Endothelial cell of umbilical vein (primary cell): Measurements from ENCODE around the gene TSHZ1. TPM values are rescaled to one million over a fixed set of nuclear protein-coding genes. Genes with fewer than 3 reads are reported as not detected.

Experiments used
- BruUV-seq: library from RNA; stranded (reverse); fragments of 400-500 nt; replicated peaks from 2 replicates; lab custom pipeline; 2021; lab: Mats Ljungman, UMichigan
- CTCF ChIA-PET: fragments of 300-600, 350-600 bp; sonication (Branson Sonifier 250); formaldehyde crosslinking; loops from one replicate; lab custom pipeline; 2021; ENCODE audit warnings: antibody characterized with exemption, inconsistent platforms; lab: Charles Lee
- POLR2A ChIA-PET: fragments of 300-600, 350-600 bp; sonication (Branson Sonifier 250); formaldehyde crosslinking; loops from one replicate; lab custom pipeline; 2021; ENCODE audit warnings: antibody characterized with exemption, inconsistent platforms; lab: Charles Lee
- DNase-seq: peaks from one replicate; pipeline ENCODE4 v3.0.0-alpha.2; 2011; ENCODE audit warnings: low read depth, low spot score
- FAIRE-seq: peaks from 2 replicates; lab custom pipeline; 2011; peaks lifted over from hg19 to GRCh38; lab: Jason Lieb, UNC
- H2AFZ ChIP-seq: 2 replicates; pipeline ENCODE4 v1.6.0; 2012; ENCODE audit warnings: low read depth, low read length, control low read depth, inconsistent platforms
- H3K27ac ChIP-seq: 2 replicates; pipeline ENCODE4 v1.5.1; 2011; ENCODE audit warnings: low read depth, mild to moderate bottlenecking, control low read depth, low read length, moderate library complexity; ENCODE audit not compliant: insufficient read depth
- H3K27me3 ChIP-seq, 2 experiments: 2 replicates each; pipeline versions ENCODE4 v1.6.0 to v1.6.1; 2011; ENCODE audit warnings: low read length in 2 of 2, mixed read lengths in 1 of 2; ENCODE audit not compliant: control insufficient read depth in 2 of 2, insufficient read depth in 2 of 2
- H3K36me3 ChIP-seq, 2 experiments: 2 replicates in 1 of 2; 3 replicates in 1 of 2; pipeline ENCODE4 v1.5.1; 2011; ENCODE audit warnings: low read length in 2 of 2, mild to moderate bottlenecking in 1 of 2, moderate library complexity in 1 of 2; ENCODE audit not compliant: control insufficient read depth in 2 of 2, insufficient read depth in 2 of 2; ENCODE audit errors: extremely low read depth in 1 of 2
- H3K4me1 ChIP-seq: 3 replicates; pipeline ENCODE4 v1.5.1; 2011; ENCODE audit warnings: mild to moderate bottlenecking, low read length; ENCODE audit not compliant: control insufficient read depth, insufficient read depth; ENCODE audit errors: extremely low read depth
- H3K4me2 ChIP-seq: 2 replicates; pipeline ENCODE4 v1.6.1; 2011; ENCODE audit warnings: low read length, control low read depth, mixed read lengths; ENCODE audit not compliant: insufficient read depth
- H3K4me3 ChIP-seq, 3 experiments: fragments of 200-600 bp in 1 of 3; sonication (generic), shearing (Covaris generic) in 1 of 3; replicated peaks in 1 of 3; 2 replicates each; pipeline ENCODE4 v1.5.1; 2011 to 2016; ENCODE audit warnings: control low read depth in 3 of 3, low read length in 3 of 3, mild to moderate bottlenecking in 2 of 3, inconsistent platforms in 1 of 3, low read depth in 1 of 3, moderate library complexity in 1 of 3; ENCODE audit not compliant: insufficient read depth in 1 of 3
- H3K79me2 ChIP-seq: 2 replicates; pipeline ENCODE4 v1.6.0; 2012; ENCODE audit warnings: low read length, inconsistent platforms; ENCODE audit not compliant: control insufficient read depth, insufficient read depth
- H3K9ac ChIP-seq: replicated peaks from 2 replicates; pipeline ENCODE3; 2011; ENCODE audit warnings: low read length, control low read depth; ENCODE audit not compliant: insufficient read depth; ENCODE audit errors: extremely low read depth
- H3K9me1 ChIP-seq: replicated peaks from 3 replicates; pipeline ENCODE4 v1.6.0; 2011; ENCODE audit warnings: mild to moderate bottlenecking, low read length; ENCODE audit not compliant: control insufficient read depth, insufficient read depth; ENCODE audit errors: extremely low read depth
- H3K9me3 ChIP-seq: replicated peaks from 2 replicates; pipeline ENCODE4 v1.5.1; 2012; ENCODE audit warnings: low read length, inconsistent platforms; ENCODE audit not compliant: control insufficient read depth, insufficient read depth
- H4K20me1 ChIP-seq: replicated peaks from 2 replicates; pipeline ENCODE3; 2011; ENCODE audit warnings: mild to moderate bottlenecking, low read length; ENCODE audit not compliant: control insufficient read depth, insufficient read depth; ENCODE audit errors: extremely low read depth
- CTCF ChIP-seq, 2 donors: IDR thresholded peaks; 1 replicate in 1 of 2; 2 replicates in 1 of 2; pipeline ENCODE4 v1.5.1; 2011; ENCODE audit warnings: low read length in 2 of 2, mild to moderate bottlenecking in 2 of 2, moderate library complexity in 2 of 2, control low read depth in 1 of 2, inconsistent platforms in 1 of 2, low read depth in 1 of 2; ENCODE audit not compliant: insufficient read depth in 1 of 2; ENCODE audit errors: extremely low read depth in 1 of 2
- EZH2 ChIP-seq: IDR thresholded peaks from 2 replicates; pipeline ENCODE4 v1.6.1; 2012; ENCODE audit warnings: borderline replicate concordance, low read depth, mild to moderate bottlenecking, moderate library complexity, low read length, inconsistent platforms; ENCODE audit not compliant: severe bottlenecking
- FOS ChIP-seq: IDR thresholded peaks from 2 replicates; pipeline ENCODE4 v1.6.1; 2011; ENCODE audit warnings: mild to moderate bottlenecking, low read length, moderate library complexity, borderline replicate concordance; ENCODE audit not compliant: insufficient read depth
- GATA2 ChIP-seq: IDR thresholded peaks from 2 replicates; pipeline ENCODE4 v1.7.0; 2011; ENCODE audit warnings: low read depth, mild to moderate bottlenecking, moderate library complexity, mixed read lengths, low read length; ENCODE audit not compliant: insufficient read length, insufficient read depth
- JUN ChIP-seq: IDR thresholded peaks from 2 replicates; pipeline ENCODE4 v1.6.1; 2011; ENCODE audit warnings: borderline replicate concordance, low read depth; ENCODE audit not compliant: insufficient read length, insufficient read depth
- MAX ChIP-seq: IDR thresholded peaks from 2 replicates; pipeline ENCODE4 v1.6.1; 2011; ENCODE audit not compliant: insufficient read depth, insufficient read length
- MYC ChIP-seq: IDR thresholded peaks from one replicate; pipeline ENCODE4 v1.6.1; 2011; ENCODE audit warnings: mild to moderate bottlenecking, low read depth, low read length
- POLR2A ChIP-seq: IDR thresholded peaks from 2 replicates; pipeline ENCODE4 v1.6.1; 2012; ENCODE audit warnings: low read depth, mild to moderate bottlenecking, control low read depth, low read length
- POLR2AphosphoS5 ChIP-seq: IDR thresholded peaks from 2 replicates; pipeline ENCODE4 v1.6.1; 2012; ENCODE audit warnings: low read depth, mild to moderate bottlenecking, control low read depth, low read length, moderate library complexity; ENCODE audit not compliant: insufficient read depth
- dilution Hi-C: fragments of 300-500 bp; cut with MboI; formaldehyde crosslinking; loops from one replicate; pipeline ENCODE4 v1.15.0; 2019; ENCODE audit warnings: low sequenced_read_pairs; ENCODE audit not compliant: extremely low pct_ligation_motif_present
- intact Hi-C: fragments of 100-400 bp; cut with micrococcal nuclease; formaldehyde crosslinking; loops from one replicate; pipeline ENCODE4 v1.10.0; 2022
- polyA plus RNA-seq, 4 experiments: library from polyadenylated mRNA; depleted of rRNA in 3 of 4; stranded (reverse) in 3 of 4; unstranded in 1 of 4; fragments of >200 nt; gene quantifications; 2 replicates each; pipeline versions ENCODE4 v1.2.1 to v1.2.3, GENCODE V29; 2011 to 2012; ENCODE audit warnings: missing spikeins in 1 of 4
- total RNA-seq: library from RNA; stranded (reverse); gene quantifications from 2 replicates; pipeline ENCODE4 v1.2.3, GENCODE V29; 2021

The TSHZ1 gene
- total and polyA plus RNA-seq, 2 donors (not counting 3 experiments of a cell fraction or from before 2014, with no cell fraction given) = 4.2 to 10.2 TPM

GRCh38 chr18:75234901-75235300, 24.3 kb downstream of the TSHZ1 start:
- BruUV-seq = no TSS peak
- FAIRE-seq (no peak), DNase-seq (no peak)
- Histone ChIP-seq H3K79me2 (peaks cover 2% of the 10 kb centered on the region), H2AFZ (no peak overlapping the region), H3K4me1 (peaks cover 27% of the 10 kb centered on the region), H3K9me3 (no peaks in the 10 kb centered on the region), H3K4me2 (no peak overlapping the region), H3K4me3 (no peak overlapping the region), H3K9ac (no peak overlapping the region), H3K9me1 (no peaks in the 10 kb centered on the region), H3K36me3 (no peaks in the 10 kb centered on the region), H3K27me3 (no peaks in the 10 kb centered on the region), H3K27ac (no peak overlapping the region), H4K20me1 (no peaks in the 10 kb centered on the region)
- TF ChIP-seq CTCF (IDR thresholded peaks at IDR 0.05; ENCODE audit: extremely low read depth in 1 of 2, insufficient read depth in 1 of 2, low read depth in 1 of 2, low read length in 2 of 2) (no peak), FOS (no peak), GATA2 (no peak), MYC (no peak), MAX (no peak), POLR2AphosphoS5 (no peak)
- intact Hi-C loops = no loop called here
- ChIA-PET POLR2A (no interaction called here), CTCF (no interaction called here)
- dilution Hi-C loops = no loop called here

- H3K27me3 ChIP-seq = no peaks in the 10 kb centered on the region
- no peak overlapping the region for H3K9ac ChIP-seq
- H3K27ac ChIP-seq = no peak overlapping the region
- FAIRE-seq (no peak), DNase-seq (no peak)
- no peak overlapping the region for H3K4me3 ChIP-seq
- H3K79me2 ChIP-seq = peaks cover 2% of the 10 kb centered on the region
- no peaks in the 10 kb centered on the region for H3K9me1 ChIP-seq
- H3K36me3 ChIP-seq = no peaks in the 10 kb centered on the region
- dilution Hi-C loops = no loop called here
- no peak overlapping the region for H3K4me2 ChIP-seq
- no TSS peak for BruUV-seq
- POLR2A ChIA-PET = no interaction called here
- TF ChIP-seq CTCF (IDR thresholded peaks at IDR 0.05; ENCODE audit: extremely low read depth in 1 of 2, insufficient read depth in 1 of 2, low read depth in 1 of 2, low read length in 2 of 2) = no peak
- no peak for TF ChIP-seq EZH2
- no peak for TF ChIP-seq MAX
- TF ChIP-seq GATA2 = no peak
- no peak for TF ChIP-seq POLR2AphosphoS5
- no peak for TF ChIP-seq MYC
- no peak for TF ChIP-seq JUN
- TF ChIP-seq FOS = no peak
- TF ChIP-seq POLR2A = no peak
- no peaks in the 10 kb centered on the region for H4K20me1 ChIP-seq
- H2AFZ ChIP-seq = no peak overlapping the region
- intact Hi-C loops = no loop called here
- peaks cover 17% of the 10 kb centered on the region for H3K4me1 ChIP-seq
- no peaks in the 10 kb centered on the region for H3K9me3 ChIP-seq
- CTCF ChIA-PET = no interaction called here
Measured at GRCh38 chr18:75235896-75236295, 25.3 kb downstream of the TSHZ1 start.
